Measurements from ENCODE around the gene ANP32E.

The ANP32E gene

GRCh38 chr1:150235852-150236613 is at the start of gene ANP32E:
ANP32E (minus strand) TSS chr1:150236112; CDS start chr1:150235786, 326 bp downstream.
- ATAC-seq (ENCODE audit: low read depth) = peak; percentile 83
- Mint-ChIP-seq H3K4me3 (peak within 1 kb of the TSS; percentile 35), H3K36me3 (no peaks in the 10 kb centered on the region), H3K9me3 (no peaks in the 10 kb centered on the region), H3K4me1 (peaks cover 14% of the 10 kb centered on the region), H3K27me3 (no peaks in the 10 kb centered on the region), H3K27ac (no peak within 1 kb of the TSS)
- peak; percentile 81 to 95 for DNase-seq (ENCODE audit: low spot score in 2 of 2)

- H3K36me3 Mint-ChIP-seq = peaks cover 5% of the 10 kb centered on the region
- peaks cover 14% of the 10 kb centered on the region for H3K4me1 Mint-ChIP-seq
- H3K4me3 Mint-ChIP-seq = peak overlapping the region; percentile 1
- DNase-seq (ENCODE audit: low spot score in 2 of 2) = no peak
- peak overlapping the region; percentile 4 for H3K27ac Mint-ChIP-seq
- ATAC-seq (ENCODE audit: low read depth) = no peak
- peaks cover 2% of the 10 kb centered on the region for H3K27me3 Mint-ChIP-seq
- H3K9me3 Mint-ChIP-seq = peaks cover 1% of the 10 kb centered on the region
These were observed 47.3 kb upstream of the ANP32E start for GRCh38 chr1:150283260-150283659.

- Mint-ChIP-seq H3K36me3 (peaks cover 5% of the 10 kb centered on the region), H3K4me3 (peak overlapping the region; percentile 85), H3K27ac (peak overlapping the region; percentile 76), H3K4me1 (peaks cover 14% of the 10 kb centered on the region), H3K9me3 (peaks cover 1% of the 10 kb centered on the region), H3K27me3 (peaks cover 2% of the 10 kb centered on the region)
- no peak for ATAC-seq (ENCODE audit: low read depth)
- no peak for DNase-seq (ENCODE audit: low spot score in 2 of 2)
These were observed 46.6 kb upstream of the ANP32E start for GRCh38 chr1:150282558-150282958.

GRCh38 chr1:150281758-150282557 is 46.0 kb upstream of the ANP32E start, which contains the start of gene CIART:
CIART (plus strand) TSS chr1:150282554; CDS start chr1:150283268, 714 bp downstream.
- ATAC-seq (ENCODE audit: low read depth) (peak; percentile 89), DNase-seq (ENCODE audit: low spot score in 2 of 2) (peak; percentile 39 to 63)
- H3K27ac Mint-ChIP-seq = peak within 1 kb of the TSS; percentile 76
- H3K9me3 Mint-ChIP-seq = peaks cover 1% of the 10 kb centered on the region
- peaks cover 2% of the 10 kb centered on the region for H3K27me3 Mint-ChIP-seq
- peak within 1 kb of the TSS; percentile 85 for H3K4me3 Mint-ChIP-seq
- peaks cover 14% of the 10 kb centered on the region for H3K4me1 Mint-ChIP-seq
- peaks cover 5% of the 10 kb centered on the region for H3K36me3 Mint-ChIP-seq

GRCh38 chr1:150281221-150281757 is 45.4 kb upstream of the ANP32E start:
- Mint-ChIP-seq H3K4me1 (peaks cover 14% of the 10 kb centered on the region), H3K27me3 (peaks cover 2% of the 10 kb centered on the region), H3K9me3 (peaks cover 1% of the 10 kb centered on the region), H3K36me3 (peaks cover 5% of the 10 kb centered on the region), H3K4me3 (peak overlapping the region; percentile 85), H3K27ac (peak overlapping the region; percentile 76)
- peak; percentile 61 for ATAC-seq (ENCODE audit: low read depth)
- DNase-seq (ENCODE audit: low spot score in 2 of 2) = peak; percentile 54 to 56

GRCh38 chr1:150280138-150280707 is 44.3 kb upstream of the ANP32E start:
- H3K36me3 Mint-ChIP-seq = peaks cover 5% of the 10 kb centered on the region
- no peak overlapping the region for H3K27ac Mint-ChIP-seq
- H3K27me3 Mint-ChIP-seq = peaks cover 2% of the 10 kb centered on the region
- peaks cover 1% of the 10 kb centered on the region for H3K9me3 Mint-ChIP-seq
- no peak for DNase-seq (ENCODE audit: low spot score in 2 of 2)
- ATAC-seq (ENCODE audit: low read depth) = no peak
- no peak overlapping the region for H3K4me3 Mint-ChIP-seq
- peaks cover 14% of the 10 kb centered on the region for H3K4me1 Mint-ChIP-seq

GRCh38 chr1:150273311-150273710 is 37.4 kb upstream of the ANP32E start:
- H3K9me3 Mint-ChIP-seq = no peaks in the 10 kb centered on the region
- no peak for DNase-seq (ENCODE audit: low spot score in 2 of 2)

GRCh38 chr1:150271291-150271959 is 35.5 kb upstream of the ANP32E start:
- H3K27ac Mint-ChIP-seq = no peak overlapping the region
- peaks cover 10% of the 10 kb centered on the region for H3K36me3 Mint-ChIP-seq
- H3K4me1 Mint-ChIP-seq = peaks cover 21% of the 10 kb centered on the region
- DNase-seq (ENCODE audit: low spot score in 2 of 2) (no peak), ATAC-seq (ENCODE audit: low read depth) (no peak)
- H3K9me3 Mint-ChIP-seq = no peaks in the 10 kb centered on the region
- no peaks in the 10 kb centered on the region for H3K27me3 Mint-ChIP-seq
- H3K4me3 Mint-ChIP-seq = no peak overlapping the region

More at GRCh38 chr1:150273311-150273710, 37.4 kb upstream of the ANP32E start:
- Mint-ChIP-seq H3K27ac (no peak overlapping the region), H3K36me3 (peaks cover 3% of the 10 kb centered on the region), H3K27me3 (no peaks in the 10 kb centered on the region), H3K4me1 (peaks cover 6% of the 10 kb centered on the region), H3K4me3 (no peak overlapping the region)
- ATAC-seq (ENCODE audit: low read depth) = no peak

GRCh38 chr1:150269451-150269850 is 33.5 kb upstream of the ANP32E start:
- no peaks in the 10 kb centered on the region for H3K27me3 Mint-ChIP-seq
- no peak for DNase-seq (ENCODE audit: low spot score in 2 of 2)
- H3K36me3 Mint-ChIP-seq = peaks cover 16% of the 10 kb centered on the region
- ATAC-seq (ENCODE audit: low read depth) = no peak
- peak overlapping the region; percentile 96 for H3K4me3 Mint-ChIP-seq
- H3K27ac Mint-ChIP-seq = peak overlapping the region; percentile 95
- no peaks in the 10 kb centered on the region for H3K9me3 Mint-ChIP-seq
- peaks cover 21% of the 10 kb centered on the region for H3K4me1 Mint-ChIP-seq

GRCh38 chr1:150268705-150269403 is 32.9 kb upstream of the ANP32E start, which contains the start of gene APH1A:
APH1A (minus strand) TSS chr1:150269016; CDS start chr1:150268810, 206 bp downstream.
- H3K9me3 Mint-ChIP-seq = no peaks in the 10 kb centered on the region
- DNase-seq (ENCODE audit: low spot score in 2 of 2) = peak; percentile 84 to 89
- ATAC-seq (ENCODE audit: low read depth) = peak; percentile 89
- peaks cover 16% of the 10 kb centered on the region for H3K36me3 Mint-ChIP-seq
- peak within 1 kb of the TSS; percentile 95 for H3K27ac Mint-ChIP-seq
- H3K4me3 Mint-ChIP-seq = peak within 1 kb of the TSS; percentile 96
- no peaks in the 10 kb centered on the region for H3K27me3 Mint-ChIP-seq
- peaks cover 21% of the 10 kb centered on the region for H3K4me1 Mint-ChIP-seq

- Mint-ChIP-seq H3K4me3 (peak overlapping the region; percentile 96), H3K4me1 (peaks cover 21% of the 10 kb centered on the region), H3K27me3 (no peaks in the 10 kb centered on the region), H3K36me3 (peaks cover 14% of the 10 kb centered on the region), H3K9me3 (no peaks in the 10 kb centered on the region), H3K27ac (peak overlapping the region; percentile 95)
- DNase-seq (ENCODE audit: low spot score in 2 of 2) = peak; percentile 34 to 45
- peak; percentile 63 for ATAC-seq (ENCODE audit: low read depth)
These were observed 32.4 kb upstream of the ANP32E start for GRCh38 chr1:150268340-150268704.

- DNase-seq (ENCODE audit: low spot score in 2 of 2) = no peak
These were observed 32.0 kb upstream of the ANP32E start for GRCh38 chr1:150267896-150268295.

GRCh38 chr1:150263549-150263948 is 27.6 kb upstream of the ANP32E start:
- no peak overlapping the region for H3K27ac Mint-ChIP-seq
- DNase-seq (ENCODE audit: low spot score in 2 of 2) (no peak), ATAC-seq (ENCODE audit: low read depth) (no peak)
- H3K36me3 Mint-ChIP-seq = peaks cover 14% of the 10 kb centered on the region
- no peaks in the 10 kb centered on the region for H3K9me3 Mint-ChIP-seq
- peaks cover 3% of the 10 kb centered on the region for H3K27me3 Mint-ChIP-seq
- peaks cover 19% of the 10 kb centered on the region for H3K4me1 Mint-ChIP-seq
- H3K4me3 Mint-ChIP-seq = no peak overlapping the region

More at GRCh38 chr1:150267896-150268295, 32.0 kb upstream of the ANP32E start:
- peak overlapping the region; percentile 95 for H3K27ac Mint-ChIP-seq
- H3K4me3 Mint-ChIP-seq = peak overlapping the region; percentile 96
- H3K27me3 Mint-ChIP-seq = no peaks in the 10 kb centered on the region
- no peak for ATAC-seq (ENCODE audit: low read depth)
- H3K9me3 Mint-ChIP-seq = no peaks in the 10 kb centered on the region
- H3K4me1 Mint-ChIP-seq = peaks cover 21% of the 10 kb centered on the region
- peaks cover 14% of the 10 kb centered on the region for H3K36me3 Mint-ChIP-seq

Data from memory B cell (primary cell).